ENCODE results near the gene ZEB1.
"Not testable (repeated sequence)": the region's sequence is repeated elsewhere in the genome, so short reads cannot be mapped to it uniquely, and the experiment has no call there.

Gene ZEB1

GRCh38 chr10:31372439-31372838 is 53.4 kb downstream of the ZEB1 start:
- no peak for DNase-seq

DNA sequence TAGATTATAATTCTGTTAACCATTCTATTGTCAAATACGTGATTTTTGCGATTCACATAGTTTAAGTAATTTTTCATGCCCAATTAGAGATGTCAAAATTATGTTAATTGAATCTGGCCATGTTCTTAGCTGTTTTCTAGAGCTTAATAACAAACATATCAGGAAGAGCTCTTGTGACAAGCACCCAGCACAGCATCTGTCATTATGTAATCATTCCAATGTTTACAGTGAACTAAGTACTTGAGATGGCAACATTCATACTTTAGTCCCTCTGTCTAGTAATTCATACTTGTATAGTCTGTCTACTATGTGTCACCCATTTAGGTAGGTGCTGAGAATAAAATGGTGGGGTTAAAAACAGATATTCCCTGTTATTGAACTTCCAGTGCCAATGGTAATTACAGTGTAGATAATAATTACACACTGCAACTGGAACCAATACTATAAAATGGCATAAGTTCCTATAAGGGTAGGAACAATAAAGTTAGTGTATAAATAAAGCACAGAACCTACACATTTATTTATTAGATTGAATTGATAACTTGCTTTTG is 55.2 kb downstream of the ZEB1 start:
- DNase-seq = no peak

- DNase-seq = no peak
These were observed 62.2 kb downstream of the ZEB1 start for GRCh38 chr10:31381171-31381570.

GRCh38 chr10:31381766-31382316 is 62.8 kb downstream of the ZEB1 start:
- no peak for DNase-seq

DNA sequence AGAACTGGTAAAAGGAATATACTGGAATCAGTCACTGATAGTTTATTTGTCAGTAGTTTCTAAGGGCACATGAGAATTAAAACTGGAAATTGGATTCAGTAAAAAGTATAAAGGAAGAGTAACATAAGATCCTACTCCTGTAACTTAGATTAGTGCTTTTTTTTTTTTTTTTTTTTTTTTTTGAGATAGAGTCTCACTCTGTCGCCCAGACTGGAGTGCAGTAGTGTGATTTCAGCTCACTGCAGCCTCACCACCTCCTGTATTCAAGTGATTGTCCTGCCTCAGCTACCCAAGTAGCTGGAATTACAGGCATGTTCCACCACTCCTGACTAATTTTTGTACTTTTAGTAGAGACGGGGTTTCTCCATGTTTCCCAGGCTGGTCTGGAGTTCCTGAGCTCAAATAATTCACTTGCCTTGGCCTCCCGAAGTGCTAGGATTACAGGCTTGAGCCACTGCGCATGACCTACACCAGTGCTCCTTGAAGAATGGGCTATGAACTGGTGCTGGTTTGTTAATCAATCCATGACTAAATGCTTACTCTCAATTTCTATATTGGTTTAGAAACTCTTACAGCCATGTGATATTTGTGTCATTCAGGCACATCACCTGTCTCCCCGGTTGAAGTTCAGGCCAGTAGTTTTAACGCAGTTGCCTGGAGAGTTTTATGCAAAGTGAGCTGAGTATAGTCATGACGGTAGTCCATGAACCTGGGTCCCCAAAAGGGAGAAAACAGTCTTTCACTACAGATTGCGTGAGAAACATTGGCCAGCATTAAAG is 65.0 kb downstream of the ZEB1 start:
- DNase-seq = no peak

- no peak for DNase-seq
These were observed 65.6 kb downstream of the ZEB1 start for GRCh38 chr10:31384589-31384949.

DNA sequence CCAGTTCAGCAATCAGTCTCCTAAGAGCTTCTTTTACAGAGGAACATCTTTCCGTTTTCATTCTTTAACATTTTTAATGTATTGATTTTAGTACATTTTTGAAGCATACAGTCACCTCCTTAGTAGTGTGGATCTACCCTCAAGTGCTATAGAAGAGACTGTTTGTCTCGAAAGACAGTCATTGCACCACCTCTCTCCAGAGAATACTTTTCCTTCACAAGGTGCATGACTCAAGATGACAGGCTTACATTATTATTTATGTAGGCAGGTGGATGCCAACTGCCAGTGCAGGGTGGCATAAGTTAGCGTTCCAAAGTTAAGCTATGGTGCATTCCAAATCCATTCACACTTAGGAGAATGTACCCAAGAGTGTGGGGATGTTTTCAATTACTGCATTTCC is 71.8 kb downstream of the ZEB1 start:
- DNase-seq = no peak

DNA sequence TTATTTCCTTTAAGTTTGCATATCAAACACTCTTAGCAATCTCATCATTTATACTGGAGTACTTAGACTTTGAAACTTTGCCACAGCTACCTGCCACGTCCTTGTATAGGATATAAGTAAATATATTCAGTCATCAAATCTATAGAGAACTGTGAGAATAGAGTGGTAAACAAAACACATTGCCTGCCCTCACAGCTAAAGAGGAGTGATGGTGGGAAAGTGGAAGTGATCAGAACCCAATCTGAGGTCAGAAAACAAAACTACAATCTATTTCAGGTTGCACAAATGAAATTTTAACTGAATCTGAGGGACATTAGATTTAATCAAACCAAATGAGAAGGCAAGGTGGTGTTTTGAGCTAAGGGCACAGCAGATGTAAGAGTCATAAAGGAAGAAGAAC is 74.8 kb downstream of the ZEB1 start:
- no peak for DNase-seq

DNA sequence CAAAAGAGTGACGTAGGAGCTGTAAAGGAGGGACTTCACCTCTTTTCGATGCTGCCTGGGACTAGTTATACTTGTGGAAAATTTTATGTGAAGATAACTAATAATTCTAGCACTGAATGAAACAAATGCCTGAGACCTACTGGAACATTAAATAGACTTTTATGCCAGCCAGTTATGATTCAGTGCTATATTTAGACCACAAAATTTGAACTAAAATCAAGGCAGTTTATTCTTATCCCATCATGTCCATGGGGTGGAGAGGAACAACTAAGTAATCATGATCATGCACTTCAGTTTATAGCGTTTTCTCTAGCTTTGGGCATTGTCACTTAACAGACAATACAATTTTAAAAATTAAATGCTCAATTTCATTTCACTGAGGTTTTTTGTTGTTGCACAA is 76.7 kb downstream of the ZEB1 start:
- no peak for DNase-seq

GRCh38 chr10:31396376-31396775 is 77.4 kb downstream of the ZEB1 start:
- no peak for DNase-seq

GRCh38 chr10:31397852-31398251 is 78.8 kb downstream of the ZEB1 start:
- no peak for DNase-seq

DNA sequence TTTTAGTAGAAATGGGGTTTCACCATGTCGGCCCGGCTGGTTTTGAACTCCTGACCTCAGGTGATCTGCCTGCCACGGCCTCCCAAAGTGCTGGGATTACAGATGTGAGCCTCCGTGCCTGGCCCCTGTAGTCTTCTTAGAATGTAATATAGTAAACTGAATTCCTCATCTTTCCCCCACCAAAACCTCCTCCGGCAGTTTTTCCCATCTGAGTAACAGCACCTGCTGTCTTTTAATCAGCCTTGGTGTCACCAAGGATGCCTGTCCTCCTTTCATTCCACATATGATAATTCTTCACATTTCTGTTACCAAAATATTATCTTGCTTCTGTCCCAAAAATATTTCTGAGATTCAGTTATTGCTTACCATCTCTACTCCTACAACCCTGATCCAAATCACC is 80.2 kb downstream of the ZEB1 start:
- no peak for DNase-seq

GRCh38 chr10:31399631-31400030 is 80.6 kb downstream of the ZEB1 start:
- DNase-seq = no peak

DNA sequence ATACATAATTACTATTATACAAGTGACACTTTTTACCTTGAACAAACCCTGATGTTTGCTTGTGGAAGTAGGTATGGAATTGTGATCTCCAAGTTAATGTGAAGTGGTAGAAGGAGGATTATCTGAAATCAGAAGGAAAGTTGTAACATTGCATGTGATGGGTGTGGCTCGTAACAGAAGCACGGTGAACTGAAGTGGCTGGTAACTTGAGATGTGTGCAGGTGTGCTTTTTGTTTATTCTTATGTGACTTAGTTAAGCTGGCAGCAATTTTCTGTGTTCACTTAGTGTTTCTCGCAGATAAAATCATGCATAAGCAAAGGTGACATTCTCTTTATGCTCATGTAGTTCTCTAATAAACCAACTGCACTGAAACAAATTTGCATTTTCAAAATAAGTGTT is 82.3 kb downstream of the ZEB1 start:
- DNase-seq = peak; percentile 25 to 70

DNA sequence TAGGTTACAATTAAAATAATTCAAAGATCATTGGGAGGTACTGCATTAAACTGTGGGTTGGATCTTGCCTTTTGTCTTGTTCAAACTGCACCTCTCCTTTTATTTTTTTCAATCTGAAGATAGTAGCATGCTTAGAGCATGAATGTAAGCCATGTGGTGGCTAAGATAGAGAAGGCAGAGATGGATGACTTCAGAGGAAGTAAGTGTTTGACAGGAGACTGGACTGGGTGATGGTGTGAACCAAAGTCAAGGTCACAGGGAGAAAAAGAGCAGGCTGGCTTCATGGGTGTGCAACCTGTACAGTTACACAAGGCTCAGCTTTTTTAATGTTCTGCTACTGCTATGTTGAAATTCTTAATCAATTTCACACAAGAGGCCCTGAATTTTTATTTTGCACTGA is 85.6 kb downstream of the ZEB1 start:
- no peak for DNase-seq

- not testable (repeated sequence) for DNase-seq
These were observed 86.8 kb downstream of the ZEB1 start for GRCh38 chr10:31405829-31406228.

DNA sequence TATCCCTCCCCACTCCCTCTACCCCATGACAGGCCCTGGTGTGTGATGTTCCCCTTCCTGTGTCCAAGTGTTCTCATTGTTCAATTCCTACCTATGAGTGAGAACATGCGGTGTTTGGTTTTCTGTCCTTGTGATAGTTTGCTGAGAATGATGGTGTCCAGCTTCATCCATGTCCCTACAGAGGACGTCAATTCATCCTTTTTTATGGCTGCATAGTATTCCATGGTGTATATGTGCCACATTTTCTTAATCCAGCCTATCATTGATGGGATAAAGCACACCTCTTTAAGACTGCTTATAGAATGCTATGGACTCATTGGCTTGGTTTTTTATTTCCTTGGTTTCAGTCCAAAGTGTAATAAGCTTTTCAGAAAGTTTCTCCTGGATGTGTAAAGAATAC is 93.4 kb downstream of the ZEB1 start:
- DNase-seq = not testable (repeated sequence)

- no peak for DNase-seq
These were observed 94.3 kb downstream of the ZEB1 start for GRCh38 chr10:31413325-31413724.

GRCh38 chr10:31418481-31418880 is 99.5 kb downstream of the ZEB1 start:
- no peak for DNase-seq

DNA sequence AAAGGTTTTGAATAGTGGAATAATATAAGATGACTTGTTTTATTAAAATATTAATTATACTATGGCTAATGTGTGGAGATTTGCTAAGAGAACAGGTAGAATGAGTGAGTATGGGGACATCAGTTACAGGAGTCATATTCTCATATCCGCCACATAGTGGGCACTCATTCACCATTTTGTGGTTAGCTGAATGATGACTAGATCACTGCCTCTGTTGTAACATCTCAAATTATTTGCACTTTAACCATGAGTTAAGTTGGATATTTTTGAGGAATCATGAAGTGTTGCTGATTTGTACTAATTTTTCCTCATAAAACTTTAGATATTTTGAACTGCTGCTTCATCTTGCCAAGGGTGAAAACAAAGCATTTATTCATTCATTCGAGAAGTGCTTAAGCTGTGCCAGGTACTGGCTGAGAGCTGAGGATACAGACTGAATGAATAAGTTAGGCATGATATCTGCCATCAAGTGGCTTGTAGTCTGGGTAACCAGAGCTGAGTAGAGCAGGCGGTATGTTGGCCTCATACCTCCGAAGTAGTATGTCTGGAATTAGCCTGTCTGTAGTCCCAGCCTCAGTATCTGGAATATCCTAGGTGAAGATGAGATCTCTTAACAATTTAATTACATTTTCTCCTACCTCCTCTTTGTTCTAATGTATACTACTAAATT is 100.5 kb downstream of the ZEB1 start:
- DNase-seq = no peak

GRCh38 chr10:31421322-31421721 is 102.3 kb downstream of the ZEB1 start:
- no peak for DNase-seq

- DNase-seq = no peak
These were observed 103.6 kb downstream of the ZEB1 start for GRCh38 chr10:31422634-31423033.

- no peak for DNase-seq
These were observed 105.5 kb downstream of the ZEB1 start for GRCh38 chr10:31424473-31424872.

DNA sequence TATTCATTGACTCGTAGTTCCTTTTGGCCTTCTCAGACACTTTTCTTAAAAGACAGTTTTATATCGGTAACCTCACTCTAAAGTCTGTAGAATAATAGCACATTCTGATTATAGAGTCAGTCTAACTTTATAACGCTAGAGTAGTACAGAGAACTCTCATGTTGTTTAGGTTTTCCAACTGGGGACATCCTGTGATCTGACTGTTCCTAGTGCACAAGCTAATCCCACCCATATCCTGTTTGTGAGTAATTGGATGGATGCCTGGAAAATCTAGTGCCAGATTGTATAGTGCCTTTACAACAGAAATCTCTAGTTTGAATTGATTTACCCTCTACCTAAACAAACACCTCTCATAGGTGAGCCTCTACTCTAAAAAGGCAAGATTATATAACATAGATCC is 107.4 kb downstream of the ZEB1 start:
- DNase-seq = no peak
